IPS DF 6.9 (cell line): Measurements from ENCODE around the gene TRIM44.

Experiments
- DNase-seq: peaks from one replicate; pipeline ENCODE4 v3.0.0-alpha.2; 2013; ENCODE audit warnings: low read depth, low spot score
- H3K27ac ChIP-seq: one replicate; pipeline ENCODE4 v1.5.1; 2013; ENCODE audit warnings: low read length, control low read depth
- H3K27me3 ChIP-seq: 2 replicates; pipeline ENCODE4 v1.6.1; 2013; ENCODE audit warnings: mild to moderate bottlenecking, low read length; ENCODE audit not compliant: control insufficient read depth, insufficient read depth
- H3K36me3 ChIP-seq: 2 replicates; pipeline ENCODE4 v1.6.1; 2013; ENCODE audit warnings: low read length; ENCODE audit not compliant: control insufficient read depth, insufficient read depth
- H3K4me1 ChIP-seq: 2 replicates; pipeline ENCODE4 v1.6.1; 2013; ENCODE audit warnings: low read length; ENCODE audit not compliant: control insufficient read depth, insufficient read depth
- H3K4me3 ChIP-seq: 2 replicates; pipeline ENCODE4 v1.5.1; 2013; ENCODE audit warnings: mild to moderate bottlenecking, low read length
- H3K9me3 ChIP-seq: 2 replicates; pipeline ENCODE4 v1.6.1; 2013; ENCODE audit warnings: low read length, inconsistent platforms; ENCODE audit not compliant: control insufficient read depth, insufficient read depth
- WGBS: extraction: QIAGEN DNeasy Blood & Tissue Kit; methylation state at CpG from one replicate; pipeline ENCODE4 v1.1.7; 2013; ENCODE audit warnings: mixed read lengths, missing lambda C conversion rate; ENCODE audit not compliant: insufficient read length, insufficient coverage; 5-methylcytosine and 5-hydroxymethylcytosine counted together

The TRIM44 gene

DNA sequence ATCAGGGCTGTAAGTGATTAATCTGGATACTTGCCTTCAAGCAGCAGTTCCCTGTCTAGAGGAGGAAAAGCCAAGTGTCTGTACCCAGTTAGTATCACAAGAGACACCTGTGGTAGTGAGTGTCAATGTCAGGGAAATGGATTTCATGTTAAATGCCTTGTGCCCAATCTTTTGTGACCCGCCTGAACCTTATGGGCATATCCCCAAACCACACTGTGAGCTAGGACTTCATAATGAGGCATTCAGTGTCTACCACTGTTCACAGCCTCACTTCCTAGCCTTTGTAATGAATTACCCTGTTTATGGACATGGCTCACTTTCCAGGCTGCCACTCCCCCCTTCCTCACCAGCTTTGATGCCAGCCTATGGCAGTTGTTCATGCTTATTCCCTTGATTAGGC lies 125.1 kb downstream of the TRIM44 start:
- Histone ChIP-seq H3K27ac (no peak overlapping the region), H3K4me3 (no peak overlapping the region), H3K4me1 (no peaks in the 10 kb centered on the region), H3K36me3 (no peaks in the 10 kb centered on the region), H3K27me3 (no peaks in the 10 kb centered on the region), H3K9me3 (no peaks in the 10 kb centered on the region)
- DNase-seq: no peak
- no CpG with 5 or more reads among the region's 1 CpG for WGBS

DNA sequence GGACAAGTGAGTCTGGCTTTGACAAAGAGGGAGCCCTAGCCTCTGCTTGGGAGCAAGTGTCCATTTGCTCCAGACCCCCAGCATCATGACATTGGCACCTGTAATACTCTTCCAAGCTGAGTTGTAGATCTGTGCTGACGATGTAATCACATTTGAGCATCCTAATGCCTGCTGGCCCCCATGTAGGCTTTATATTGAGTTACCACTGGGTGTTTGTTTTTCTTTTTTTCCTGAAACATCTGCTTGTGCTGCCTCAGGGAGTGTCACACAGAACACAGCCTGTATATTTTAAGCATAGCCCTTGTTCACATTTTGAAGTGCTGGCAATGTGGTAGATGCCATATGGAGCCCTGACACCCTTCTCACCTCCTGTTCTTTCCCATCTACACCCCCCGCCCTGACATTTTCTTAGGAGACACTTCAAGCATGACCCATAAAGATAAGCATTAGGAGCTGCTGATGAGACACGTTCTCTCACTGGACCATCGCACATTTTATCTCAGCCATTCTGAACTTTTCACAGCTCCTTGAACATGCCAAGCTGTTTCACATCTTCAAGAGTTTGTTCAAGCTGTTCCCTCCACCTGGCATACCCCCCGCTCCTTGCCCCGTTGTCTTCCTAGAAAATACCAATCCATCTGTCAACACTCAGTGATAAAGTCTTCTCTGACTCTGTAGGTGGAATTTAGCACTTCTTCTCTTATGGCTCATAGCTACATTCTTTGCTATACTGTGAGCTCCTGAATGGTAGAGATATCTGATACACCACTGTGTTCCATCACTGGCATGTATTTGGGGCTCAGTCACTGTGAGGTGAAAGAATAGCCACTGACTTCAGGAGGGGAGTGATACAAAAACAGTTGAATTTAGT lies 128.7 kb downstream of the TRIM44 start:
- no peaks in the 10 kb centered on the region; the same call in 1 of the 2 replicates for H3K27me3 ChIP-seq
- H3K27ac ChIP-seq: no peak overlapping the region
- H3K4me1 ChIP-seq: no peaks in the 10 kb centered on the region
- no peaks in the 10 kb centered on the region for H3K36me3 ChIP-seq
- DNase-seq: no peak
- no peaks in the 10 kb centered on the region for H3K9me3 ChIP-seq
- no CpG with 5 or more reads among the region's 6 CpGs for WGBS
- H3K4me3 ChIP-seq: no peak overlapping the region

DNA sequence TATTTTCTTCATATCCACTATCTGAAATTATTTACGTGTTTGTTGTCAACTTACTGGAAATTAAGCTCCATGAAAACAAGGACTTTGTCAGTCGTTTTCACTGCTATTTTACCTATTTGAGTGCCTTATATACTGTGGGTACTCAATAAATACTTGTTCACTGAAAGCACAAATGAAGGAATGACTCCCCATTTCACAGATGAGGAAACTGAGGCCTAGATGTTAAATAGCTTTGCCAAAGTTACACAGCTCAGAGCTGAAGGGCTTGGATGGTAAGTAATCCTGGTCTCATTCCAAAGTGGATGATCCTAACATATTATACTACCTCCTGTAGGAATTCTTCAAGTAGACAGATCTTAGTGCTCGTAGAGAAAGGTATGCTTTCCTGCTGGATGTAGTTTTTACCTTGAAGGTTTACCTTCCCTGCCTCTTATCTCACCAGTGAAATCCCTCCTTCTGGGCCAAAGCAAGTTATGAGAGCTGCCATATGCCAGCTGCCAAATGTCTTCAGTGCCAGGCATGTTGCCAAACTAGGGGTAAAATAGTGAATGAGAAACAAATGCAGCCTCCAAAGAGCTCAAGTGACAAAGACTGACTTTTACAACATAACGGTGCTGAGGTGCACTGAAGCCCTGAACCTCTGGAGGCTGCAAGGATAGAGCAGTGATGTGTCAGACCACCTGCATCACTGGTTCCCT lies 129.7 kb downstream of the TRIM44 start:
- no peak overlapping the region for H3K27ac ChIP-seq
- no peak for DNase-seq
- H3K27me3 ChIP-seq: no peaks in the 10 kb centered on the region; the same call in 1 of the 2 replicates
- WGBS: no CpG with 5 or more reads among the region's 4 CpGs
- H3K4me3 ChIP-seq: no peak overlapping the region
- no peaks in the 10 kb centered on the region for H3K4me1 ChIP-seq
- no peaks in the 10 kb centered on the region for H3K9me3 ChIP-seq
- no peaks in the 10 kb centered on the region for H3K36me3 ChIP-seq

DNA sequence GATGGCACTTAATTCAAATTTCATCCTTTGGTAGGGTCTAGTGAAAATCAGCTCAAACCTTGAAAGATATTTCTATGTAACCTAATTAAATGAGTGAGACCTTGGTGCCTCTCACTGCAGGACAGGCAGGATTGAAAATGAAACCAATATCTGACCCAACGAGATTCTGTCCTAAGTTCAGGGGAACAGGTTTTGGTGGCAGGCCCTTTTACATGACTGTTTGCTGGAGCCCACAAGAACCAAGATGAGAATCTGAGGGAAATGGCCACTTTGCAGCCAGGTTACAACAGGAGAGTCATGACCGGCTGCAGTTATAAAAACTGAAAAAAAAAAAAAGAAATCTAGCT lies 130.2 kb downstream of the TRIM44 start:
- Histone ChIP-seq H3K4me3 (no peak overlapping the region), H3K27me3 (no peaks in the 10 kb centered on the region; the same call in 1 of the 2 replicates), H3K9me3 (no peaks in the 10 kb centered on the region), H3K27ac (no peak overlapping the region), H3K4me1 (no peaks in the 10 kb centered on the region), H3K36me3 (no peaks in the 10 kb centered on the region)
- no peak for DNase-seq
- WGBS: no CpG with 5 or more reads among the region's 2 CpGs

DNA sequence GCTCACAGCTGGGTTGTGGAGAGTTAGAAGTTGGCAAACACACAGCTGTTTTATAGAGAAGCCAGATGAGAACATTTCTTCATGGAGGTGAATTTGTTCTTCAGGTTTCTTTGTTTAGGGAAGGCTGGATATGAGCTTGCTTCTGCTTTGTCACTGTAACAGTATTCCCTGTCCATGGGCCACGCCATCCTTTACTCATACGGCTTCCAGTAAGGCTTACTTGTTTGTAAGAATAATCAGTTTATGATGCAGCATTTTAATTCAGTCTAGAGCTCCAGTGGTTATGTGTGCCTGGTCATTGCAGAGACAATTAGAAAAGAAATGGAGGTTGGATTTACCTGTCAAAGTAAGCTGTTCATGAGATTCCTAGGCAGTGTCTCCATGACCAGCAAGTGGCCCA lies 131.8 kb downstream of the TRIM44 start:
- Histone ChIP-seq H3K4me1 (no peaks in the 10 kb centered on the region), H3K27me3 (no peaks in the 10 kb centered on the region; the same call in 1 of the 2 replicates), H3K9me3 (no peaks in the 10 kb centered on the region), H3K36me3 (no peaks in the 10 kb centered on the region), H3K4me3 (no peak overlapping the region), H3K27ac (no peak overlapping the region)
- no peak for DNase-seq
- no CpG with 5 or more reads among the region's 2 CpGs for WGBS

DNA sequence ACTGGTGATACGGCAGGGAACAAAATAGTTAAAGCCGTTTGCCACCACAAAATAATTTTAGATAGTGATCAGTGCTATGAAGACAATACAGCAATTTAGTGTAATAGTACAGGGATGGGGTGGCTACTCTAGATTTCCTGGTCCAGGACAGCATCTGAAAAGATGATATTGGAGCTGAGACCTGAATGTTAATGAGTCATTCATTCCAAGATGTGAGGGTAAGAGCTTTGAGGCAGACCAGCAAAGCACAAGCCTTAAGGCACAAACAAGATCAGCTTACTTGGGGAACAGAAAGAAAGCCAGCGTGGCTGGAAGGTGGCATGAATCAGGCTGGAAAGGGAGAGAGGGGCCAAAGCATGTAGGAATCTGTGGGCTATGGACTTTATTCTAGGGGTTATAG lies 132.3 kb downstream of the TRIM44 start:
- Histone ChIP-seq H3K27me3 (no peaks in the 10 kb centered on the region; the same call in 1 of the 2 replicates), H3K27ac (no peak overlapping the region), H3K36me3 (no peaks in the 10 kb centered on the region), H3K9me3 (no peaks in the 10 kb centered on the region), H3K4me3 (no peak overlapping the region), H3K4me1 (no peaks in the 10 kb centered on the region)
- DNase-seq: no peak
- no CpG with 5 or more reads among the region's 3 CpGs for WGBS

DNA sequence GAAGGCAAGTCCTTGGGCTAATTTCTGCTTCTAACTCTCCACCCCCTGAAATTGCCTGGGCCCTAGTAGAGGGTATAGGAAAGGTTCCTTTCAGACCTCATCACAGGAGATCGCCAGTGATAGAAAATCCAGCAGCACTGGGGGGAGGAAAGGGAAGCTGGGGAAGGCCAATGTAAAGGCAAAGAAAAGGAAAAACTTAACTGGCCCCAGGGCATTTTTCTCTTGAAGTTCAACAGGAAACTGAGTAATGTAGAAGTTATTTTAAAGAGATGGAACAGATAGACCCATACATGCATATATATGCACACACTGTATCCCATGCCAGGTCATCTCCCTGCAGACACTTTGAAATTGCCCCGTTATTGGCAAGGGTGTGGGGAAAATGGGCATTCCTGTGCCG lies 134.0 kb downstream of the TRIM44 start:
- no CpG with 5 or more reads among the region's 3 CpGs for WGBS
- no peaks in the 10 kb centered on the region; the same call in 1 of the 2 replicates for H3K27me3 ChIP-seq
- DNase-seq: no peak
- no peaks in the 10 kb centered on the region for H3K9me3 ChIP-seq
- no peak overlapping the region for H3K4me3 ChIP-seq
- H3K36me3 ChIP-seq: no peaks in the 10 kb centered on the region
- no peak overlapping the region for H3K27ac ChIP-seq
- no peaks in the 10 kb centered on the region for H3K4me1 ChIP-seq

DNA sequence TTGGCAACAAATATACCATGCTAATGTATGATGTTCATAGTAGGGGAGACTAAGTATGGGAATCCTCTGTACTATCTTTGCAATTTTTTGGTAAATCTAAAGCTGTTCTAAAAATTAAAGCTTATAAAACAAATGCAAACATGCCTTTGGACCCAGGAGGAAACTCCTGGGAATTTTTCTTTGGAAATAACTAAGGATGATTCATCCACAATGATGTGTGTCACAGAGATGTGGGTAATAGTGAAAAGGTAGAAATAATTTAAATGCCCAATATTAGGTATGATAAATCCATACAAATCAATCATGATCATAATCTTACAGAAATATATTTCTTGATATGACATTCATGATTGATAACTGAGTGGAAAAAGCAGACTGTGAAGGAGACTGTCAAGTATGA lies 135.8 kb downstream of the TRIM44 start:
- Histone ChIP-seq H3K4me1 (no peaks in the 10 kb centered on the region), H3K27ac (no peak overlapping the region), H3K9me3 (no peaks in the 10 kb centered on the region), H3K27me3 (no peaks in the 10 kb centered on the region; the same call in 1 of the 2 replicates), H3K36me3 (no peaks in the 10 kb centered on the region), H3K4me3 (no peak overlapping the region)
- DNase-seq: no peak

DNA sequence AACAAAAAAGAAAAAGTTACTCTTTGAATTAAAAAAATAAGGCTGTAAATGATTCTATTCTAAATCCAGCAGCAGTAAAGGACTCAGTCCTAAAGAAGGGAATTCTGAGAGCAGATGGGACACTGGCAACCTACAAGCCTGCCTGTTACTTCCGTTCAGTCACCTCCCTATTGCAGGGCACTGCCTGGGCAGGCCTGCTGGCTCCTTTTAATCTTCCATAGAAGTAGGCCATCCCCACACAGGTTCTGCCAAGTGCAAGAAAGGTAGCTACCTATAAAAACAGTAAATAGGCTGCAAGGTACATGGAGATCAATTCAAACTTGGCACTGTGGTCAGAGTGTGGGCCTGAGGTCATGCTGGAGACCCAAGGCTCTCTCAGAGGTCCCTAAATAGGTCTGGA lies 136.4 kb downstream of the TRIM44 start:
- DNase-seq: no peak
- Histone ChIP-seq H3K36me3 (no peaks in the 10 kb centered on the region), H3K4me1 (no peaks in the 10 kb centered on the region), H3K27me3 (no peaks in the 10 kb centered on the region; the same call in 1 of the 2 replicates), H3K27ac (no peak overlapping the region), H3K4me3 (no peak overlapping the region), H3K9me3 (no peaks in the 10 kb centered on the region)
- WGBS: no CpG with 5 or more reads among the region's 1 CpG

DNA sequence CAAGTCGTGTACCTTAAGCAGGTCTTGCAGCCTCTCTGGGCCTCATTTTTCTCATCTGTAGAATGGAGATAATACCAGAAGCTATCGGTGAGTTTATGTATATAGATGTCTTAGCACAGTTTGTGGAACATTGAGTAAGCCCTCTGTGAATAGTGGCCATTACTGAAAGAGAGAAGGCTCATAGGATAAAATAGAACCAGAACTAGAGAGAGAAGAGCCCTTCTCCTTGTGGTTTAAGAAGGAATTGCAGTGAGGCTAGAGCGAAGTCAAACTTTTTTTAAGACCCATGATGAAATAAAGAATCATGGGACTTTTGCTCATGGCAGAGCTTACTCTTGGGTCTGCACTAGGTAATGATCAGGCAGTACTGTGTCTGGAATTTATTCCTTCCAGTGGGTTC lies 137.1 kb downstream of the TRIM44 start:
- no peak for DNase-seq
- Histone ChIP-seq H3K27ac (no peak overlapping the region), H3K36me3 (no peaks in the 10 kb centered on the region), H3K4me1 (no peaks in the 10 kb centered on the region), H3K4me3 (no peak overlapping the region), H3K27me3 (no peaks in the 10 kb centered on the region; the same call in 1 of the 2 replicates), H3K9me3 (no peaks in the 10 kb centered on the region)
- no CpG with 5 or more reads among the region's 3 CpGs for WGBS
